ENCODE data around the gene MS4A18. TPM values are rescaled to one million over a fixed set of nuclear protein-coding genes. Genes with fewer than 3 reads are reported as not detected.
"Not testable (repeated sequence)": the region's sequence is repeated elsewhere in the genome, so short reads cannot be mapped to it uniquely, and the experiment has no call there.

Gene MS4A18
- total RNA-seq (not detected), polyA plus RNA-seq (not detected)

DNA sequence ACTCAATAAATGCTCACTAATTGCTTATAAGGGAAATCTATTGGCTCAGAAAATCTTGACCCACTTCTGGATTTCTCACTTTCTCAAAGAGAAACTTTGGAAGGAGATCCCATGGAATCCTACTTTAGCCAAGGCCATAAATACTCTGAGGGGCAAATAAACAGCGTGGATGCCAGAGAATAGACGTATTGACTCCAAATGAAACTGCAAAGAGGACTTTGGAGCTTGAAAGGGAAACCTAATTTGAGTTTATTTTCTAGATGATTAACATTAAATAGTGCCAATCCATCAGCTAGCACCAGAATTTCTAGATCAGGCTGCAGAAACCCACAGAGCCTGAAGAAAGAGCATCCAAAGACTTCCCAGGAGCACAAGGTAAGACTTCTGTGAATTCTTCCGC lies at the start of gene MS4A18:
TSS of gene MS4A18 (plus strand) at position 301 of the 400 bp plus-strand sequence.
- ATAC-seq (ENCODE audit: low read depth in 2 of 2) (no peak), DNase-seq (no peak)
- H3K4me3 Mint-ChIP-seq: no peak within 1 kb of the TSS
- H3K4me1 Mint-ChIP-seq: no peaks in the 10 kb centered on the region
- H3K9me3 Mint-ChIP-seq: peaks cover 0 to 2% (median 0%) of the 10 kb centered on the region in 7 donors
- H3K27me3 Mint-ChIP-seq: peaks cover 2% of the 10 kb centered on the region
- no peaks in the 10 kb centered on the region for H3K36me3 Mint-ChIP-seq
- Histone ChIP-seq H3K27me3 (ENCODE audit: control insufficient read depth, insufficient read depth, low read length) (peaks cover 4% of the 10 kb centered on the region), H3K4me3 (ENCODE audit: low read depth, low read length) (no peak within 1 kb of the TSS), H3K27ac (ENCODE audit: insufficient read depth, low read length, poor library complexity, severe bottlenecking) (no peak within 1 kb of the TSS), H3K4me1 (ENCODE audit: control insufficient read depth, insufficient read depth, low read length, poor library complexity, severe bottlenecking) (no peaks in the 10 kb centered on the region), H3K36me3 (ENCODE audit: control insufficient read depth, insufficient read depth, low read length) (no peaks in the 10 kb centered on the region), H3K9me3 (ENCODE audit: control insufficient read depth in 2 of 2, low read length in 2 of 2) (no peaks in the 10 kb centered on the region)
- no peak within 1 kb of the TSS for H3K27ac Mint-ChIP-seq

DNA sequence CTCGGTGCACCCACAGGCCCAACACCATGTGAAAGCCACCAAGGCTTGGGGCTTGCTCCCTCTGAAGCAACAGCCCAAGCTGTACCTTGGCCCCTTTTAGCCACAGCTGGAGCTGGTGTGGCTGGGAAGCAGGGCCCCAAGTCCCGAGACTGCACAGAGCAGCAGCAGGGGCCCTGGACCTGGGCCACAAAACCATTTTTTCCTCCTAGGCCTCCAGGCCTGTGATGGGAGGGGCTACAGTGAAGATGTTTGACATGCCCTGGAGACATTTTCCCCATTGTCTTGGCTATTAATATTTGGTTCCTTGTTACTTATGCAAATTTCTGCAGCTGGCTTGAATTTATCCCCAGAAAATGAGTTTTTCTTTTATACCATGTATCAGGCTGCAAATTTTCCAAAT lies 46.3 kb upstream of the MS4A18 start:
- not testable (repeated sequence) for H3K4me1 ChIP-seq (ENCODE audit: control insufficient read depth, insufficient read depth, low read length, poor library complexity, severe bottlenecking); H3K27ac ChIP-seq (ENCODE audit: insufficient read depth, low read length, poor library complexity, severe bottlenecking); ATAC-seq (ENCODE audit: low read depth in 2 of 2); H3K36me3 Mint-ChIP-seq; H3K27me3 Mint-ChIP-seq; H3K4me3 ChIP-seq (ENCODE audit: low read depth, low read length); H3K36me3 ChIP-seq (ENCODE audit: control insufficient read depth, insufficient read depth, low read length); DNase-seq; H3K27ac Mint-ChIP-seq; H3K4me3 Mint-ChIP-seq; H3K4me1 Mint-ChIP-seq; H3K27me3 ChIP-seq (ENCODE audit: control insufficient read depth, insufficient read depth, low read length)
- H3K9me3 ChIP-seq (ENCODE audit: control insufficient read depth in 2 of 2, low read length in 2 of 2): peaks cover 16 to 23% of the 10 kb centered on the region in 2 experiments
- peaks cover 4 to 30% (median 9%) of the 10 kb centered on the region in 7 donors for H3K9me3 Mint-ChIP-seq

DNA sequence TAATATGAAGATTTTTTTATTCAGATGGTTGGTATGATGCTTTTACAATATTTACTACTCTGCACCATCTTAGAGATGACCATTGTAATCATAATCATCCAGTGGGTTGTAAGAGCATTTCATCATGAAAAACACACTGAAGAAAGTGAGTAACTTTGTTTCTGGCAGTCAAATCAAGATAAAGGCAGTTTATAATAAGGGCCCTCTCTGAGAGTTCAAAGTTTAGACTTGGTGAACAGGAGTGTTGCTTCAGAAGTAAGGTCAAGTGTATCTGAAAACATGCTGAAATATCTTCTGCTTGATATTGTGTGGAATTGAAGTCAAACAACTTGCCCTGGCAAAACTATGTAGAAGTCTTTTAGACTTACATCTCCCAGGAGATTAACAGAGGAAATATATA lies 44.6 kb upstream of the MS4A18 start:
- H3K4me3 Mint-ChIP-seq: no peak overlapping the region
- ATAC-seq (ENCODE audit: low read depth in 2 of 2): no peak
- Histone ChIP-seq H3K36me3 (ENCODE audit: control insufficient read depth, insufficient read depth, low read length) (no peaks in the 10 kb centered on the region), H3K27me3 (ENCODE audit: control insufficient read depth, insufficient read depth, low read length) (peaks cover 2% of the 10 kb centered on the region), H3K4me3 (ENCODE audit: low read depth, low read length) (no peak overlapping the region), H3K9me3 (ENCODE audit: control insufficient read depth in 2 of 2, low read length in 2 of 2) (peaks cover 7 to 20% of the 10 kb centered on the region in 2 experiments), H3K4me1 (ENCODE audit: control insufficient read depth, insufficient read depth, low read length, poor library complexity, severe bottlenecking) (no peaks in the 10 kb centered on the region), H3K27ac (ENCODE audit: insufficient read depth, low read length, poor library complexity, severe bottlenecking) (no peak overlapping the region)
- no peak overlapping the region for H3K27ac Mint-ChIP-seq
- no peaks in the 10 kb centered on the region for H3K4me1 Mint-ChIP-seq
- peaks cover 4 to 30% (median 9%) of the 10 kb centered on the region in 7 donors for H3K9me3 Mint-ChIP-seq
- peaks cover 8% of the 10 kb centered on the region for H3K36me3 Mint-ChIP-seq
- no peak for DNase-seq
- H3K27me3 Mint-ChIP-seq: peaks cover 12% of the 10 kb centered on the region

DNA sequence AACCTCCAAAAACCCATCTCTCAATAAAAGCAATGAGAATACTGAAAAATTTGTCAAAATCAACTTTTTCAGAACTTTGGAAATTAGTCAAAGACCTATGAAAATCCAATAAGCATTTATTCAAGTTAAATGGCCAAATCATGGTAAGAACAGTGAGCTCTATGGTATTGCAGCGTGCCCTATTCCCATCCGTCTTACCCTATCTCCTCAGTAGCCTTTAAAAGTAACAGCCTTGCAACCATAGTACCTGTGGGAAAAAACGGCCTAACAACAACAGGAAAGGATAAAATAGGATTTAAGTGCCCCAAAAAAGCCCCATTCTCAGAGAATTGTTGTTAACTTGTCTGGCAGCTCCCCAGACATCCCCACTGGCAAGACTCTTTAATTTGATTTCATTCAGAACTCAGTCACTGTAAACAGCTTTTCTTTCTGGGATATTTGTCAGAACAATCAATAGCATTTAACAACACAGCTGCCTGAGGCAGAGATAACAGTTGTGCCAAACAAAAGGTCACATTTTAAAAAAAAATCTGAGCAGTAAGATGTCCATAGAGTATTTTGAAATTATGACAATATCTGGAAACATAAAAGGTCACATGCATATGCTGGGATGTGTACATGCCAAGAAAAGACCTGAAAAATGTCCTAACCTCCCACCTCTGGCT lies 43.9 kb upstream of the MS4A18 start:
- peaks cover 12% of the 10 kb centered on the region for H3K27me3 Mint-ChIP-seq

DNA sequence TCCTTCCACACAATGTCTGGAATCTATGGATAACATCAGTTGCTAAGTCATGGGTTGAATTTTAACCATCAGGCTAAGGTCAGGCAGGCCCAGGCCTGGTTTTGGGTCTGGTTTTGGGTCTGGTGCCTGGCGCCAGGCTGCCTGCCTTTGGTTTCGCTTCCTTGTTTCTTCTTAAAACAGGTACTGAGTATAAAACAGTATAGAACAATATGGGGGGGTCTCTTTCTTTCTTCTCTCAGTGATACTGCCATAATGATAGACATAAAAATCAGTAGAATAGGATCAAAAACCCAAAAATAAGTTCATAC lies 40.0 kb upstream of the MS4A18 start:
- ATAC-seq (ENCODE audit: low read depth in 2 of 2); H3K4me1 Mint-ChIP-seq; H3K4me3 Mint-ChIP-seq; H3K36me3 ChIP-seq (ENCODE audit: control insufficient read depth, insufficient read depth, low read length); H3K4me3 ChIP-seq (ENCODE audit: low read depth, low read length); H3K27ac Mint-ChIP-seq; H3K27me3 ChIP-seq (ENCODE audit: control insufficient read depth, insufficient read depth, low read length); H3K4me1 ChIP-seq (ENCODE audit: control insufficient read depth, insufficient read depth, low read length, poor library complexity, severe bottlenecking); H3K27ac ChIP-seq (ENCODE audit: insufficient read depth, low read length, poor library complexity, severe bottlenecking); H3K9me3 Mint-ChIP-seq; H3K9me3 ChIP-seq (ENCODE audit: control insufficient read depth in 2 of 2, low read length in 2 of 2); H3K27me3 Mint-ChIP-seq; H3K36me3 Mint-ChIP-seq; DNase-seq: not testable (repeated sequence)

More for the DNA sequence above, 43.9 kb upstream of the MS4A18 start:
- Histone ChIP-seq H3K27ac (ENCODE audit: insufficient read depth, low read length, poor library complexity, severe bottlenecking) (no peak overlapping the region), H3K4me1 (ENCODE audit: control insufficient read depth, insufficient read depth, low read length, poor library complexity, severe bottlenecking) (no peaks in the 10 kb centered on the region), H3K36me3 (ENCODE audit: control insufficient read depth, insufficient read depth, low read length) (no peaks in the 10 kb centered on the region), H3K9me3 (ENCODE audit: control insufficient read depth in 2 of 2, low read length in 2 of 2) (peaks cover 7 to 20% of the 10 kb centered on the region in 2 experiments), H3K27me3 (ENCODE audit: control insufficient read depth, insufficient read depth, low read length) (peaks cover 2% of the 10 kb centered on the region), H3K4me3 (ENCODE audit: low read depth, low read length) (no peak overlapping the region)
- Mint-ChIP-seq H3K4me1 (no peaks in the 10 kb centered on the region), H3K27ac (no peak overlapping the region), H3K9me3 (peaks cover 4 to 30% (median 9%) of the 10 kb centered on the region in 7 donors), H3K4me3 (peak overlapping the region in 1 of 4 donors; percentile 78), H3K36me3 (peaks cover 8% of the 10 kb centered on the region)
- ATAC-seq (ENCODE audit: low read depth in 2 of 2) (no peak), DNase-seq (no peak)

DNA sequence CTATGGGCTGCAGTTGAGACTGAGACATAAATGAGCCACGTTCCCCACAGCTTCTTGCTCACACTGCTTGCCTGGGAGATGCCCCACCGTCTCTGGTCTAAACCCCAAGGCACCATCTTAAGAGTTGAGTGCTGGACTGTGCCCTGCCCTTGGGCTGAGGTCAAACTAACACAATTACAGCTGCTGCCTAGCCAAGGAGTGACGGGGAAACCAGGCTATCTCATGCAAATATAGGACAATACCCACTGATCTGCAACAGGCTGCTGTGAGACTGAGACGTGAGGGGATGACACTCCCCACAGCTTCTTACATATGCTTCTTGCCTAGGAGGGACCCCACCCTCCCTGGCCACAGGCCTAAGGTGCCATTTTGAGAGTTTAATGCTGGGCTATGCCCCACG lies 32.9 kb upstream of the MS4A18 start:
- peaks cover 3% of the 10 kb centered on the region for H3K27me3 ChIP-seq (ENCODE audit: control insufficient read depth, insufficient read depth, low read length)
- H3K4me1 ChIP-seq (ENCODE audit: control insufficient read depth, insufficient read depth, low read length, poor library complexity, severe bottlenecking): no peaks in the 10 kb centered on the region
- H3K4me3 Mint-ChIP-seq: no peak overlapping the region

DNA sequence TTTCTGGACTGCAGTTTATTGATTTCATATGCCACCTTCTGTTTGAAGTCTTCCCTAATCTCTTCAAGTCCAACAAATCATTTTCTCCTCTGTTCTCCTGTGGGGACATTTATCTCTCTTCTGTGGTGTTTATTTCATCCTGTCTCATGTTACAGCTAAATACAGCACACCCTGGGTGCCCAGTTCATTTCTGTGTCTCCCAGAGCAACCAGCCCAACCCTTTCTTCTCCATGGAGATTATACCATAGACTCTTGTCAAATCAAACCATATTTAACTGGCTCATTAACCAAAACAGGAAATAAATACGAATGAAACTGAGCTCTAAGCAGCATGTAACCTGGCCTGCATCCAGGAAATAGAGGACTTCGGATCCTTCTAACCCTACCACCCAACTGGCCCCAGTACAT lies 25.2 kb upstream of the MS4A18 start, which contains the start of gene MS4A8:
TSS of gene MS4A8 (plus strand) at position 329 of the 408 bp plus-strand sequence. CDS start 1,249 bp downstream, outside the sequence.
- Histone ChIP-seq H3K9me3 (ENCODE audit: control insufficient read depth in 2 of 2, low read length in 2 of 2) (no peaks in the 10 kb centered on the region), H3K27ac (ENCODE audit: insufficient read depth, low read length, poor library complexity, severe bottlenecking) (no peak within 1 kb of the TSS), H3K4me3 (ENCODE audit: low read depth, low read length) (no peak within 1 kb of the TSS), H3K4me1 (ENCODE audit: control insufficient read depth, insufficient read depth, low read length, poor library complexity, severe bottlenecking) (no peaks in the 10 kb centered on the region), H3K27me3 (ENCODE audit: control insufficient read depth, insufficient read depth, low read length) (peaks cover 9% of the 10 kb centered on the region), H3K36me3 (ENCODE audit: control insufficient read depth, insufficient read depth, low read length) (no peaks in the 10 kb centered on the region)
- DNase-seq (no peak), ATAC-seq (ENCODE audit: low read depth in 2 of 2) (no peak)
- H3K27ac Mint-ChIP-seq: no peak within 1 kb of the TSS
- no peaks in the 10 kb centered on the region for H3K27me3 Mint-ChIP-seq
- no peak within 1 kb of the TSS for H3K4me3 Mint-ChIP-seq
- H3K36me3 Mint-ChIP-seq: no peaks in the 10 kb centered on the region
- no peaks in the 10 kb centered on the region for H3K4me1 Mint-ChIP-seq
- H3K9me3 Mint-ChIP-seq: peaks cover 0 to 1% (median 0%) of the 10 kb centered on the region in 7 donors

More for the DNA sequence above, 32.9 kb upstream of the MS4A18 start:
- ATAC-seq (ENCODE audit: low read depth in 2 of 2) (no peak), DNase-seq (no peak)
- Histone ChIP-seq H3K27ac (ENCODE audit: insufficient read depth, low read length, poor library complexity, severe bottlenecking) (no peak overlapping the region), H3K36me3 (ENCODE audit: control insufficient read depth, insufficient read depth, low read length) (no peaks in the 10 kb centered on the region), H3K4me3 (ENCODE audit: low read depth, low read length) (no peak overlapping the region), H3K9me3 (ENCODE audit: control insufficient read depth in 2 of 2, low read length in 2 of 2) (no peaks in the 10 kb centered on the region)
- no peaks in the 10 kb centered on the region for H3K4me1 Mint-ChIP-seq
- peaks cover 0 to 1% (median 0%) of the 10 kb centered on the region in 7 donors for H3K9me3 Mint-ChIP-seq
- H3K36me3 Mint-ChIP-seq: no peaks in the 10 kb centered on the region
- no peaks in the 10 kb centered on the region for H3K27me3 Mint-ChIP-seq
- H3K27ac Mint-ChIP-seq: no peak overlapping the region

DNA sequence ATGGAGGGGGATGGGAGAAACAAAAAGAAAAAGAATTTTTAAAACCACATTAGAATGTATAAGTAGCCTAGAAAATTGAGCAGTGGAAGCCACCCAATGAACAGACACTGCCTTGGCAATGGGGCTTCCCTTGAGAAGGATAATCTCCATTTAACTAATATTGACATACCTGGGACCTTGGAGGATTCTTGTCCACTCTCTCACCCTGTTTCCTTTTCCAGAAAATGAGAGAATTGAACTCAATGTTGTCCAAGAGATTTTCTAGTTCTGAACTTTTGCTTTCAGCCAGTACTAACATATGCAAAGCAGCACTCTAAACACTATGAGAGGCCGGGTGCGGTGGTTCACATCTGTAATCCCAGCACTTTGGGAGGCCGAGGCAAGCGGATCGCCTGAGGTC lies 24.6 kb upstream of the MS4A18 start:
- Histone ChIP-seq H3K4me1 (ENCODE audit: control insufficient read depth, insufficient read depth, low read length, poor library complexity, severe bottlenecking) (no peaks in the 10 kb centered on the region), H3K27ac (ENCODE audit: insufficient read depth, low read length, poor library complexity, severe bottlenecking) (no peak overlapping the region), H3K4me3 (ENCODE audit: low read depth, low read length) (no peak overlapping the region), H3K9me3 (ENCODE audit: control insufficient read depth in 2 of 2, low read length in 2 of 2) (no peaks in the 10 kb centered on the region), H3K36me3 (ENCODE audit: control insufficient read depth, insufficient read depth, low read length) (no peaks in the 10 kb centered on the region), H3K27me3 (ENCODE audit: control insufficient read depth, insufficient read depth, low read length) (peaks cover 9% of the 10 kb centered on the region)
- DNase-seq (no peak), ATAC-seq (ENCODE audit: low read depth in 2 of 2) (no peak)
- Mint-ChIP-seq H3K4me3 (no peak overlapping the region), H3K36me3 (no peaks in the 10 kb centered on the region), H3K4me1 (no peaks in the 10 kb centered on the region), H3K9me3 (peaks cover 0 to 2% (median 0%) of the 10 kb centered on the region in 7 donors), H3K27ac (no peak overlapping the region), H3K27me3 (no peaks in the 10 kb centered on the region)

Measured in CD4-positive, CD25-positive, alpha-beta regulatory T cell (primary cell).